NCI-H2107 treated with DMSO at 0.1 percent for 48 hours (cell line): Measurements from ENCODE around the gene CABLES2.
A peak's percentile ranks its signal among the peaks of the same experiment; 100 is the strongest.

Experiments used
- DNase-seq: peaks from one replicate; lab custom pipeline; 2025; ENCODE audit not compliant: unreplicated experiment; lab: John Stamatoyannopoulos, UW

The CABLES2 gene

GRCh38 chr20:62361799-62362589 lies 45.1 kb downstream of the CABLES2 start:
- no peak for DNase-seq

DNA sequence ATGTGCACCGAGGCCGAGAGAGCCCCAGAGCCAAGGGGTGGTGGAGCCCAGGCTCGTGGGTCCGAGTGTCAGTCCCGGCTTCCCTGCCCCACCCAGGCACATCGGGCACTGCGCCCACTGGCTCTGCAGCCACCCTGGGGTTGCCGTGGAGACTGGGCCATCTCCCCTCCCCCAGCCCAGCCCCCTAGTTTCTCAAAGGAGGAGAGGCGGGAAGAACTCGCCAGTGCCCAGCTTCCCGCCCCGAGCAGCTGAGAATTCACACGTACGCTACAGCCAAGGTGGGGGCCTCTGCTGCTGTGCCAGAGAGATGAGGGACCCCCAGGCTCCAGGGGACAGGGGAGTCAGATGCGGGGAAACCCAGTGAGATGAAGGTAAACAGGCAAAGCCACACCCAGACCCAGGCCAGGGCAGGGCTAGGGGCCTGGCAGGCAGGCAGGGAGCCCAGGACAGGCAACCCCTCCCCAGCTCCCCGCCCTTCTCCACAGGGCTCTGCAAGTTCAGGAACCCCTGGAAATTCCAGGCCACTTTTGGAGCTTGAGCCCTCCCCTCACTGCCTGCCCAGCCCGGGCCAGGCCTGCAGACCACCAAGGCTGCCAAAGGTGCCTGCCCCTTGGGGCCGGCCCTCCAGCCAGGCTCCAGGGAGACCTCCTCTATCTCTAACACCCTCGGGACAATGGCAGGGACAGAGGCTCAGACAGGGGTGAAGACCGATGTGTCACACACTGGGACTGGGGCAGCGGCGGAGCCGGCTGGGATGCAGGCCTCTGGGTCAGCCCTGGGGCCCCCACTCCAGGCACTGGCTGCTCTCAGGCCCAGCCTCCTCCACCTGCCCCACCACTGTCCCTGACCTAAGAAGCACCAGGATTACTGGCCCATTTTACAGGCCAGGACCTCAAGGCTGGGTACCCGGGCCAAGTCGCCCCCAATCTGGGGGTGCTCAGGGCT lies 46.0 kb downstream of the CABLES2 start:
- no peak for DNase-seq

GRCh38 chr20:62359491-62360121 lies 47.5 kb downstream of the CABLES2 start:
- DNase-seq, result no peak

- no peak for DNase-seq
Observed at GRCh38 chr20:62359043-62359490, 48.0 kb downstream of the CABLES2 start.

DNA sequence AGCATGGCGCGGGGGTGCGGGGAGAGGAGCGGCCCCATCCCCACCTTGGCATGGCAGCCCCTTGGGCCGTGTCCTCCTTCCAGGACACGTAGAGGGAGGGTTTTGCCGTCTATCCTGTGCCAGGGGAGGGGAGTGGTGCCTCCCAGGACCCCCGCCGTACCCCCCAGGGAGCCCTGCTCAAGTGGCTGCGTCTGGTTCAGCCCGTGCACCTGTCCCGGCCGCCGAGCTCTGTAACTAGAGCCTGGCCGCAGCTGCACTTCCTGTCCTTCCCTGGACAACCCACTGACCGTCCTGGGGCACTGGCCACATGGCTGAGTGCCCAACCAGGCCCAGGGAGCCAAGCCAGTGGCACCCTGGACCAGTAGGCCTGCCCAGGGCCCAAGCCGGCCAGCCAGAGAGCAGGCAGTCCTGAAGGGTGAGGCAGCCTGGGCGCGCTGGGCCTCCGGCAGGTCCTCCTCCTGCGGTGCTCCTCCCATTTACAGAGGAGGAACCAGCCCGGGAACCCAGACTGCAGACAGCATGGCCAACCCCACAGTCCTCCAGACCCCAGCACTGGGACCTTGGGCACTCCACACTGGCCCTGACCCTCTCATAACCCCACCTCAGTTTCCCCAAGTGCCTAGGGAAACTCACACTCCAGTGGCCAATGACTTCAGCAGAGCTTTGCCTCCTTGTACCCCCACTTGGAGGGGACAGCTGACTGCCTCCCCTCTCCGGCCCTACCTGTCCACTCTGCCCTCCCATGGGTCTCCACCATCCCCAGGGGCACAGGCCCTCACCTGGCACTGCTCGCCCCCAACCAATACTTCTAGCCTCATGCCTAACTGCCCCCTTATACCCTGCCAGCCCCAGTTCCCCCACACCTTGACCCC lies 48.7 kb downstream of the CABLES2 start:
- DNase-seq, result no peak

DNA sequence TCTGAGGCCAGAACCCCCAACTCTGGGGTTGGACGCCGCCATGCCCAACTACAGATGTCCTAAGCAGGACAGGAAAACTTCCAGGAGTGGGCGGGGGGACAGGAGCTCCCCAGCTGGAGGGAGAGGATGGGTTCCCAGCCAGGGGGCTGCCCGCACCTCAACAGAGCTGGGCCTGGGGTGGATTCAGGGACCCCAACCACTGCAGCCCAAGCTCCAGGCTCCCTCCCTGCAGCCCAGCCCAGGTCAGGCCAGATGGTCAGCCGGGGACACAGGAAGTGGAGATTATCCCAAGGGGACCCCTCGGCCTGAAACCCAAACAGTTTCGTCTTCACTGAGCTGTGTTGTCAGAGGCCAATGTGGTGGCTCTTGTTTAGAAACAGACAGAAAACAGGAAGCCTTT lies 49.4 kb downstream of the CABLES2 start:
- no peak for DNase-seq

DNA sequence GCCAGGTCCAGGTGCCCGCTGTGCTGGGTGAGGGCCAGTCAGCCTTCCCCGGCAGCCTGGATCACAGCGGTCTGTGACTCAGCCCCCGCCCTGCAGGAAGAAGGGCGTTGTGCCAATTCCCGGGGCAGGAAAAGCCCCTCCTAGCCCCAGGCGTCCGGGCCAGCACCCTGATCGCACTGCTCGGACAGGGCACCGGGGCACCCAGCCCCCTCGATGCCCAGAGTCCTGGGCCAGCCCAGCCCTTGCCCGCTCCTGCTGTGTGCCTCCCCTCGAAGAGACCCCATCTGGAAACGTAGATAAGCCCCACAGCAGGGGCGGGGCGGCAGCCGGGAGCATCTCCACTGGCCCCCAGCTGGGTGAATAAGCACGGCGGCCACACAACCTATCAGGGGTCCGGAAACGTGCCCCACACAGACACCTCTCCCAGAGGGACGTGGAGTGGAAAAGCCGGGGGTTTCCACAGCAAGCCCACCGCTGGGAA lies 49.9 kb downstream of the CABLES2 start:
- DNase-seq, result no peak

DNA sequence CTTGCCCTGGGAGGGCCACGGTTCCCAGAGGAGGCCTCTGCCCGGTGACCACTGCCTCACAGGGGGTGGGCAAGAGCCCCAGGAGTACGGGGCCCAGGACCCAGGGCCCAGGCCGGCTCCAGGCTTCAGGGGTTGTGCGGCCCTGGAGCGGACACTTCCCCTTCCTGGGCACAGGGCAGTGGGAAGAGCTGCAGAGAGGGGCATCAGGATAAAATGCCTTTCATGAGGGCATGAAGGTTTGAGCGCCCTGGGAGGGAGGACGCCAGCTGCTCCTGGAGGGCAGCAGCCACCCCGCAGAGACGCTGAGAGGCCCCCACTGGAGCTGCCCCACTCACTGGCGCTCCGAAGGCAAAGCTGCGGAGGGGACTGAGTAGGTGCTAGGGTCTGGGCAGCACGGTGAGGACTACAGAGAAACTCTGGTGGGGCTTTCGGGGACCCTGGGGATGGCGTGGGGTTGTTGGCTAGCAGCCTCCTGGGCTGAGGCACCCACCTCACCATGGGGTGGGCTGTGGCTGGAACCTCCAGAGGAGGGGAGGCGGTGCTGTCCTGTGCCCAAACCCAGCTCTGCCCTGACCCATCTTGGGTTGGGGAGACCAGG lies 50.4 kb downstream of the CABLES2 start:
- no peak for DNase-seq

- peak; percentile 27 for DNase-seq
Observed at GRCh38 chr20:62355878-62356588, 51.1 kb downstream of the CABLES2 start.

DNA sequence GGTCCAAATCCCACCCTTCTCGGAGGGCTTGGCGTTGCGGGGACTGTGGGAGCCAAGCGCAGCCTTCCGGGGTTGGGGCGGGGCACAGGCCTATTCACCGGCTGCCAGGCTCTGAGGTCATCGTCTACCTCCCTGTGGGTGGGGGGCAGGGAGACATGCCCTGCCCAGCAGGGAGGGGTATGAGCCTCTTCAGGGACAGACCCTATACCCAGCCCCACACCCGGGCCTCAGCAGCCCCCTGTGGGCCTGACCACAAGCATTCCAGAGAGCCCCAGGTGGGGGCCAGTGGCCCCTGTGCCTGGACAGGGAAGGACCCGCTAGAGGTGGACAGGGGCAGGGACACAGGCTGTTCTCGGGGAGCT lies 51.6 kb downstream of the CABLES2 start:
- DNase-seq, result no peak

GRCh38 chr20:62354811-62355341 lies 52.2 kb downstream of the CABLES2 start:
- peak; percentile 19 for DNase-seq

GRCh38 chr20:62354031-62354808 lies 52.9 kb downstream of the CABLES2 start:
- DNase-seq, result no peak

DNA sequence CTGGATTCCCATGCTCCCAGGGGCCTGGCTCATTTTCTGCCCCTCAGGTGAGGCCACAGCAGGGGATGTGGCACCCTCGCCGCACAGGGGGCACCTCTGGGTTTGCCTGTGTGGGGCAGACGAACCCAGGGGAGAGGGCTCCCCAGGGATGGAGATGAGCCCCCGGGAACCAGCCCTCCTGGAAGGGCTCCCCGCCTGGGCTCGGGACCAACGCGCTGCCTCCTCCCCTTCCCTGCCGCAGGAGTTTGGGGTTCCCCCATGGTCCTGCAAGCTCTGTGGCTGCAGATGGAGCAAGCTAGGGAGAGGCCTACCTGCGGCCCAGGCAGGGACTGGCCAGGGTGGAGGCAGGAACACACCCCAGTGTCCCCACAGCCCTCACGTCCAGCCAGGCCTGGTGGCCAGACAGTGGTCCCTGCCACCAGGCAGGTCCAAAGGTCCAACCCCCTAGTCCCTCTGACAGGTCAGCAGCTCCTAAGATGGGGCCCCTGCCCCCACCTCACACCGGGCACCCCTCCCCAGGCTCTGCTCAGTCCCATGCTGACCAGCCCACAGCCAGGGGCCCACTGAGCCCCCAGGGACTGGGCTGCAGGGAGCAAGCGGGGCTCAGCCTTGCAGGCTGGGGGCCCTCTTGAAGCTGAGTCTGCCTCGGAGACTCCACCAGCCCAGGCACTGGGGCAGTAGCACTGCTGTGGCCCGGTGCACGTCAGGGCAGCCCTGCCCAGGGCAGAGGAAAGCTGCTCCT lies 53.6 kb downstream of the CABLES2 start:
- DNase-seq, result no peak

GRCh38 chr20:62352402-62353288 lies 54.4 kb downstream of the CABLES2 start:
- peak; percentile 47 for DNase-seq

GRCh38 chr20:62351469-62352401 lies 55.4 kb downstream of the CABLES2 start:
- DNase-seq, result no peak
